Ovary (tissue), 3 donors: ENCODE results near the gene EDN1.

ENCODE experiments used
- CTCF ChIP-seq, 3 donors: fragments of 450-650 bp in 2 of 3; fragments of 200-600 bp in 1 of 3; IDR thresholded peaks; one replicate each; pipeline versions ENCODE4 v1.5.1 to v1.8.0; 2016 to 2022; ENCODE audit warnings: antibody characterized with exemption in 3 of 3, mild to moderate bottlenecking in 1 of 3
- EP300 ChIP-seq: sonication (generic); formaldehyde crosslinking; IDR thresholded peaks from one replicate; pipeline ENCODE4 v1.6.1; 2017; ENCODE audit warnings: antibody characterized with exemption
- POLR2A ChIP-seq: fragments of 450-650 bp; IDR thresholded peaks from one replicate; pipeline ENCODE4 v1.6.1; 2017; ENCODE audit warnings: antibody characterized with exemption, mild to moderate bottlenecking, moderate library complexity
- donor health status: DM: no; HTN: no; CAD: no.

DNA sequence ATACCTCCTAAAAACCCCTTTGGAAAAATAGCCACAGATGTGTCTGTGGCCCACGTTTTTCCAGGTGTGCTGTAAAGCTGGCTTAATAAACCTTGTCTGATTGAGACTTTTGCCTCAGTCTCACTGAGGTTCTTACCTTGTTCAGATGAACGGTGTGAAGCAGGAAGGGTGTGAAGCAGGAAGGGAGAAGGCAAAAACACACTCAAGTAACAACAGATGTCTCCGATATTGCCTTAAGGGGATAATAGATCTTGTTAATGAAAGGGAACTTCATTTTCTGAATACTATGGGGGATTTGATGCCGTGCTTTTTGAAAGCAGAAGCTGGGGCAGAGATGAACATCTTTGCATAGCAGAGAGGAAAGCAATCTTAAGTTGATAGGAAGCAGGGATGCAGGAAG lies 37.8 kb downstream of the EDN1 start:
- TF ChIP-seq POLR2A: no peak
- TF ChIP-seq CTCF (IDR thresholded peaks at IDR 0.05): no peak
- no peak for TF ChIP-seq EP300
